Measurements from ENCODE around the gene HIVEP1. TPM values are rescaled to one million over a fixed set of nuclear protein-coding genes. Genes with fewer than 3 reads are reported as not detected.
A peak's percentile ranks its signal among the peaks of the same experiment; 100 is the strongest.

HIVEP1 gene
- total and polyA plus RNA-seq, 4 donors, result 2.7 to 27.2 (median 6.2) TPM

DNA sequence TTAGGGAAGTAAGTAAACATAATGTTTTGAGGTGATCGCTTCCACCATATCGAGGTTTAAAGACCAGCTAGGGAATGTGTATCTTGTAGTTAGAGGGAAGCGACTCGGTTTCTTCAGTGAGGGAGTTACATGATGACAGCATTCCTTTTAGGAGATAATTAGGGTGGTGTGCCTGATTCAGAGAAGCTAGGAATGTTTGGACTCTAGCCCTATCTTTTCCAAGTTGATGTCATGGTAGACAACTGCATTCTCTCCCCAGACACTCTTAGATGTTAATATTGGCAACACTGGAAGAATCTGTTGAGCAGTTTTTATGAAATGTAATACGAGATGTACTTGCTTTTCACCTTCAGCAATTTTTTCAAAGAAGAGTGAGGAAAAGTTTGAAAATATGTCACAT is 12.9 kb upstream of the HIVEP1 start:
- H3K27ac ChIP-seq (ENCODE audit: low read depth in 1 of 2, low read length in 2 of 2), result no peak overlapping the region
- no peaks in the 10 kb centered on the region for H3K36me3 ChIP-seq (ENCODE audit: control insufficient read depth in 4 of 4, insufficient read depth in 3 of 4, low read depth in 1 of 4, low read length in 3 of 4)
- no peaks in the 10 kb centered on the region for H3K9me3 ChIP-seq (ENCODE audit: control insufficient read depth in 4 of 4, low read length in 3 of 4)
- peaks cover 0 to 11% (median 2%) of the 10 kb centered on the region in 4 donors for H3K4me1 ChIP-seq (ENCODE audit: control insufficient read depth in 4 of 4, insufficient read depth in 4 of 4, low read length in 3 of 4)
- no peak for DNase-seq (ENCODE audit: low spot score)
- WGBS, result 90% methylated on average over 5 of the region's 5 CpGs
- H3K9ac ChIP-seq (ENCODE audit: low read depth in 1 of 2, low read length in 2 of 2), result no peak overlapping the region
- H3K4me3 ChIP-seq (ENCODE audit: low read depth in 1 of 3, low read length in 3 of 3), result no peak overlapping the region
- no peaks in the 10 kb centered on the region for H3K27me3 ChIP-seq (ENCODE audit: control insufficient read depth in 4 of 4, insufficient read depth in 4 of 4, low read length in 3 of 4)
- TF ChIP-seq ZBTB33 (IDR thresholded peaks at IDR 0.05), result no peak
- no peak for TF ChIP-seq FOXA1 (IDR thresholded peaks at IDR 0.05)
- TF ChIP-seq YY1 (IDR thresholded peaks at IDR 0.05), result no peak
- TF ChIP-seq JUND (IDR thresholded peaks at IDR 0.05), result no peak

DNA sequence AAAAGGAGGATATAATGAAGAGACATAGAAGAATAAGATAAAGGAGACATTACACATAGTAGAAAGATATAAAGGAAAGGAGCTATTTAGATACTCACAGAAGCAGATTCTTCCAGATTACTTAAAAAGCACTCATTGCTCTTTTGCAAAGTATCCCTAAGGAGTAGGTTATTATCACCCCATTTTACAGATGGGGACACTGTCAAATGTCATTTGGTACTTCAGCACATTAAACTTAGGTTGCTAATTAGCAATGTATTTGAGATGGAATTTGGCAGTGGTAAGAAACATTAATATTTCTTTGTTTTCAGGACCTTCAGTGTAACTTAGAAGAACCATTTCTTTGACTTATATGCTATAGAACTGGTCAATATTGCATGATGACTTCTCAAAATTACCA is 11.9 kb upstream of the HIVEP1 start:
- TF ChIP-seq HNF4A (conservative IDR thresholded peaks at IDR 0.05) (no peak), YY1 (IDR thresholded peaks at IDR 0.05) (no peak), FOXA2 (IDR thresholded peaks at IDR 0.05) (no peak), JUND (IDR thresholded peaks at IDR 0.05) (no peak), ZBTB33 (IDR thresholded peaks at IDR 0.05) (no peak), NR2F2 (IDR thresholded peaks at IDR 0.05) (no peak), FOXA1 (IDR thresholded peaks at IDR 0.05) (no peak), EGR1 (IDR thresholded peaks at IDR 0.05; ENCODE audit: low read depth in 2 of 2) (no peak), GABPA (IDR thresholded peaks at IDR 0.05 in 1 of 2, conservative IDR thresholded peaks at IDR 0.05 in 1 of 2) (no peak)
- TF ChIP-seq, protein P1, sequence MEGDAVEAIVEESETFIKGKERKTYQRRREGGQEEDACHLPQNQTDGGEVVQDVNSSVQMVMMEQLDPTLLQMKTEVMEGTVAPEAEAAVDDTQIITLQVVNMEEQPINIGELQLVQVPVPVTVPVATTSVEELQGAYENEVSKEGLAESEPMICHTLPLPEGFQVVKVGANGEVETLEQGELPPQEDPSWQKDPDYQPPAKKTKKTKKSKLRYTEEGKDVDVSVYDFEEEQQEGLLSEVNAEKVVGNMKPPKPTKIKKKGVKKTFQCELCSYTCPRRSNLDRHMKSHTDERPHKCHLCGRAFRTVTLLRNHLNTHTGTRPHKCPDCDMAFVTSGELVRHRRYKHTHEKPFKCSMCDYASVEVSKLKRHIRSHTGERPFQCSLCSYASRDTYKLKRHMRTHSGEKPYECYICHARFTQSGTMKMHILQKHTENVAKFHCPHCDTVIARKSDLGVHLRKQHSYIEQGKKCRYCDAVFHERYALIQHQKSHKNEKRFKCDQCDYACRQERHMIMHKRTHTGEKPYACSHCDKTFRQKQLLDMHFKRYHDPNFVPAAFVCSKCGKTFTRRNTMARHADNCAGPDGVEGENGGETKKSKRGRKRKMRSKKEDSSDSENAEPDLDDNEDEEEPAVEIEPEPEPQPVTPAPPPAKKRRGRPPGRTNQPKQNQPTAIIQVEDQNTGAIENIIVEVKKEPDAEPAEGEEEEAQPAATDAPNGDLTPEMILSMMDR (IDR thresholded peaks at IDR 0.05; ENCODE audit: low read depth, low read length, missing input control), result no peak
- TF ChIP-seq, protein P2, sequence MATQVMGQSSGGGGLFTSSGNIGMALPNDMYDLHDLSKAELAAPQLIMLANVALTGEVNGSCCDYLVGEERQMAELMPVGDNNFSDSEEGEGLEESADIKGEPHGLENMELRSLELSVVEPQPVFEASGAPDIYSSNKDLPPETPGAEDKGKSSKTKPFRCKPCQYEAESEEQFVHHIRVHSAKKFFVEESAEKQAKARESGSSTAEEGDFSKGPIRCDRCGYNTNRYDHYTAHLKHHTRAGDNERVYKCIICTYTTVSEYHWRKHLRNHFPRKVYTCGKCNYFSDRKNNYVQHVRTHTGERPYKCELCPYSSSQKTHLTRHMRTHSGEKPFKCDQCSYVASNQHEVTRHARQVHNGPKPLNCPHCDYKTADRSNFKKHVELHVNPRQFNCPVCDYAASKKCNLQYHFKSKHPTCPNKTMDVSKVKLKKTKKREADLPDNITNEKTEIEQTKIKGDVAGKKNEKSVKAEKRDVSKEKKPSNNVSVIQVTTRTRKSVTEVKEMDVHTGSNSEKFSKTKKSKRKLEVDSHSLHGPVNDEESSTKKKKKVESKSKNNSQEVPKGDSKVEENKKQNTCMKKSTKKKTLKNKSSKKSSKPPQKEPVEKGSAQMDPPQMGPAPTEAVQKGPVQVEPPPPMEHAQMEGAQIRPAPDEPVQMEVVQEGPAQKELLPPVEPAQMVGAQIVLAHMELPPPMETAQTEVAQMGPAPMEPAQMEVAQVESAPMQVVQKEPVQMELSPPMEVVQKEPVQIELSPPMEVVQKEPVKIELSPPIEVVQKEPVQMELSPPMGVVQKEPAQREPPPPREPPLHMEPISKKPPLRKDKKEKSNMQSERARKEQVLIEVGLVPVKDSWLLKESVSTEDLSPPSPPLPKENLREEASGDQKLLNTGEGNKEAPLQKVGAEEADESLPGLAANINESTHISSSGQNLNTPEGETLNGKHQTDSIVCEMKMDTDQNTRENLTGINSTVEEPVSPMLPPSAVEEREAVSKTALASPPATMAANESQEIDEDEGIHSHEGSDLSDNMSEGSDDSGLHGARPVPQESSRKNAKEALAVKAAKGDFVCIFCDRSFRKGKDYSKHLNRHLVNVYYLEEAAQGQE (IDR thresholded peaks at IDR 0.05), result no peak
- Histone ChIP-seq H3K4me1 (ENCODE audit: control insufficient read depth in 4 of 4, insufficient read depth in 4 of 4, low read length in 3 of 4) (peaks cover 0 to 11% (median 2%) of the 10 kb centered on the region in 4 donors), H3K36me3 (ENCODE audit: control insufficient read depth in 4 of 4, insufficient read depth in 3 of 4, low read depth in 1 of 4, low read length in 3 of 4) (no peaks in the 10 kb centered on the region), H3K27ac (ENCODE audit: low read depth in 1 of 2, low read length in 2 of 2) (peak overlapping the region; percentile 88 to 95), H3K27me3 (ENCODE audit: control insufficient read depth in 4 of 4, insufficient read depth in 4 of 4, low read length in 3 of 4) (no peaks in the 10 kb centered on the region), H3K4me3 (ENCODE audit: low read depth in 1 of 3, low read length in 3 of 3) (no peak overlapping the region), H3K9me3 (ENCODE audit: control insufficient read depth in 4 of 4, low read length in 3 of 4) (no peaks in the 10 kb centered on the region), H3K9ac (ENCODE audit: low read depth in 1 of 2, low read length in 2 of 2) (peak overlapping the region in 1 of 2 donors; percentile 69)
- DNase-seq (ENCODE audit: low spot score), result no peak
